SK-N-DZ (cell line): ENCODE measurements around the gene STK10.
"Not testable (repeated sequence)": the region's sequence is repeated elsewhere in the genome, so short reads cannot be mapped to it uniquely, and the experiment has no call there.

Source experiments
- DNase-seq: peaks from one replicate; pipeline ENCODE4 v3.0.0-alpha.2; 2015; ENCODE audit warnings: low spot score

The STK10 gene

DNA sequence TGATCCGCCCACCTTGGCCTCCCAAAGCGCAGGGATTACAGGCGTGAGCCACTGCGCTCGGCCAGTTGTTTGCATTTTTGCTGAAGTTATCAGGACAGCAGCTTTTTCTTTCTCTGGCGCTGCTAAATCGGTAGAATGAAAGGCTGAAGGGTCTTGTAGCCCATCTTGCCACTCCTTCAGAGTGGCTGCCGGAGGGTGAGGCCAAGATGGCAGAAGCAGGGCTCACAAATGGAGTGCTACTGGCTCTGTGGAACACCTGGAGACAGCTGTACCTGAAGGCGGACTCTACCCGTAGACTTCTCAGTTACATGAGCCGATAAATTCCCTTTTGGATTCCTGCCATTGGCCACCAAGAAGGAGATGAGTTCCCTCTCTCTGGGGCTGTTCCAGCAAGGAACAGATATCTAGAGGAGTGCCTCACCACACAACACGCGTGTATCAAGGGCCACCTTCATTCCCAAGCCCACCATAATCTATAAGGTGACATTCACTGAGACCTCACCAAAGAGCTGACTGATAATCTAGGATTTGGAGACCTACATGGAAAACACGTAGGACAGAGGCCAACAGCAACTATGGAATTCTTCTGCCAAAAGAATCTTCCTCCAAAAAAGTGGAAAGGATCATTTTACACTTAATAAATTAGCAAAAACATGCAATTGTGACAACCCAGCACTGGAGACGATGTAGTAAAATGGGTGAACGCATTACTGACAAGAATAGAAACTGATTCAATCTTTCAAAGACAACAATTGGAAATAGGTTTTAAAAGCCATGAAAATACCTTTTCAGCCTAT is 21.8 kb downstream of the STK10 start:
- no peak for DNase-seq

DNA sequence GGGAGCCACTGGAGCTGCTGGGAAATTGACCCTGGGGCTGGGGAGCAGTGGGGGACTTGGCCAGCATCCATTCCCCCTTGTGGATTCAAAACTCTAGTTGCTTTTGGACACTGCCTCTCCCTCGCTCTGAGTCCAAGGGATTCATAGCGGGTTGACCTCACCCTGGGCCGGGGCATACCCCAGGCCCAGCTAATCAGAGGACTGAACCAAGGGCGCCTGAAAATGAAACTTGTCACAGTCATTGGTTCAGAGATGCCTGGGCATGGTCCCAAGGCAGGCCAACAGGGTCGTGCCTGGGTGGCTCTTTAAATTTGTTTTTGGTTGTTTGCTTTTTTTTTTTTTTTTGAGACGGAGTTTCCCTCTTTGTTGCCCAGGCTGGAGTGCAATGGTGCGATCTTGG is 22.6 kb downstream of the STK10 start:
- DNase-seq, result no peak

DNA sequence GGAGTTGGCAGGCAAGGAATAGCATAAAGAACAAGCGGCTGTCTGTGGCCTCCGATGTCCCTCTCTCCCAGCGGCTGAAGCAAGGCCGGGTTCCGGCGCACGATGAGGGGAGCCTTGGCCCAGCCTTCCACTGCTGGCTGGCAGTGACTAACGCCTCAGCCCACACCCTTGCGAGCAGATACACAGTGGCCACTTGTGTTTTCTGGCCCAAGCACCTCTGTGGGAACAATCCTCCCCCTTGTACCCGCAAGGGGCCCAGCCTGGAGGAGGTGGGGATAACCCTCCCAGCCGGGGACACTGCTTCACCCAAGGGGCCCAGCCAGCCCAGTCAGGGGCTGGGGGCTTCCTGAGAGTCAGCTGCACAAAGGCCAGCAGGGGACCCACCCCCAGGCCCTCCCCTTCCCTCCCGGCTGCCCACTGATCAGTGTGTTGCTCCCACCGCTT is 23.2 kb downstream of the STK10 start:
- DNase-seq, result no peak

DNA sequence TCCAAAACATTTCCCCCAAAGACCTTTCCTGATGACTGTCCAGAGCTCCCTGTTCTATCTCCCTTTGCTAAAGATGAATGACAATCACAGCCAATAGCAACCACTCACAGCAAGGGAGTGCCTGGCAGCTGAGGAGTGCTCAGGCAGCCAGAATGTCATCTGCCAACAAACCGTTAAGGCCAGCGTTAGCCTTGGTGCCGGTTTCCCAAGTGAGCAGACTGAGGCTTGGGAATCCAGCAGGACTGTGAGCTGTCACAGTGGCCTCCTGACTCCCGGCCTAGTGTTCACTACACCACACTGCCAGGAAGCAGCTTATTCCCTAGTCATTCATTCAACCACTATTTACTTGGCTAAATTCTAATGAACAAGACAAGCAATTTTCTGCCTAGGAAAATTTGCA is 24.7 kb downstream of the STK10 start:
- DNase-seq, result no peak

DNA sequence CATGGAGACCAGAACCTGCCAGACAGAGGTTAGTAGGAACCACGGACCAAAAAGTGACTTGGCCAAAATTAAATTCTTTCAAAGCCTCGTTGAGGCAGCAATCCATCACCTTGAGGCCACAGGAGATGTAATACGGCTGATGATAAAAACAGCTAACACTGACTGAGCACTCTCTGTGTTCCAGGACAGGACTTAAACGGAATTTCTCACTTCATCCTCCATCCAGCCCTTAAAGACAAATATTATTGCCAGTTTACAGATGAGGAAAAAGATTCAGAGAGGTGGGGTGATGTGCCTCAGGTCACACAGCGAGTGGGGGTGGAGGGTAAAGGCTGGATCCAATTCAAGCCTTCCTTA is 25.1 kb downstream of the STK10 start:
- no peak for DNase-seq

DNA sequence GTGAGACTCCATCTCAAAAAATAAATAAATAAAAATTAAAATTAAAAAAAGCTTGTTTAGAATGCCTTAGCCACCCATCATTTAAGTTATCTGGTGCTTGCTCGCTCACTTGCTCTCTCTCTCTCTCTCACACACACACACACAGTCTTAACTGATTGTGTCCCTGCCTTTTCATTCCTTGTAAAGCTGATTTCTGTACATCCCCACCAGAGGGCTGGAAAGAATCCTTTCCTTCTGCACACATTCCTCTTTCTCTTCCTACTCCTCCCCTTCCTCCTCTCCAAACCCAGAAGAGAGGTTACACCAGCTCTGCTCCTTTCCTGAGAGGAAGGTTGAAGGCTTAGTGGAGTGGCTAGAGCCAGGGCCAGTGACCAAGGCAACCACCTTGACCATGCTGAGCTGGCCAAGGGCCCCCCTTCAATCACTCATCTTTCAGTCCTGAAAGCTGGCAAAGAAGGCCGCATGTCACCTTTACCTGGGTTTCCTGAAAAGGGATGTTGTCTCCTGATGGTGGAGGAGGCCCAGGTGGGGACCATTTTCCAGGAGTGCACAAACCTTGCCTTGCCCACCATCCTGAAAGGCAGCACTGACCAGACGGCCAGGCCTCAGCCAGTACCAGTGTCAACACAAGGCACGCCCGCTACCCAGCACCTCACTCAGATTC is 25.6 kb downstream of the STK10 start:
- no peak for DNase-seq

DNA sequence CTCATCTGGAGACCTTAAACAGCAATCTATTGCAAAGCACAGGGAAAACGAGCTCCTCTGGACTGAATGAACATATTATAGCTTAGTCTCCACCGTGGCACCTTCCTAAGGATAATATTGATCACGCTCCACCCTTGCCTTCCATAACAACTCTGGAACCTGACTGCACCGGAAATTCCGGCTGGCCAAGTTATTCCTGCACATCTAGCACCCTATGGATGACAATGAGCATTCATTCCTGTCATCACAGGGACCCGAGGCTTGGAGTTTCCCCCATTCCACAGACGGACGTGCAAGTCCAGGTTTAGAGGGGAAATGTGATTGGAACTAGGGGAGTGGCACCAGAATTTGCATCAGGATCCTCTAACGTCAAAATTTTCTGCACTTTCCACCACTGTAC is 27.5 kb downstream of the STK10 start:
- DNase-seq, result no peak

DNA sequence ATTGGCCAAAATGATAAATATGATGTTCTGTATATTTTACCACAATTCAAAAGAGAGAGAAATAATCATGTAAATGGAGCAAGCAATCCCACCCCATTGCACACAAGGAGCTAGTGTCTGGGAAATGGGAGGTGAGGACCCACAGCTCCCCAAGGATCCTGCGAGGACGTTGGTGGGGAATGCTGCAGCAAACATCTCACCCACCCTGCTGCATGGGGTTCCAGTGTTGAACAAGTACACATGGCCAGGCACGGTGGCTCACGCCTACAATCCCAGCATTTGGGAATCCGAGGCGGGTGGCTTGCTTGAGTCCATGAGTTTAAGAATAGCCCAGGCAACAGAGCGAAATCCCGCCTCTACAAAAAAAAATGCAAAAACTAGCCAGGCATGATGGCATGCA is 29.0 kb downstream of the STK10 start:
- DNase-seq, result no peak

DNA sequence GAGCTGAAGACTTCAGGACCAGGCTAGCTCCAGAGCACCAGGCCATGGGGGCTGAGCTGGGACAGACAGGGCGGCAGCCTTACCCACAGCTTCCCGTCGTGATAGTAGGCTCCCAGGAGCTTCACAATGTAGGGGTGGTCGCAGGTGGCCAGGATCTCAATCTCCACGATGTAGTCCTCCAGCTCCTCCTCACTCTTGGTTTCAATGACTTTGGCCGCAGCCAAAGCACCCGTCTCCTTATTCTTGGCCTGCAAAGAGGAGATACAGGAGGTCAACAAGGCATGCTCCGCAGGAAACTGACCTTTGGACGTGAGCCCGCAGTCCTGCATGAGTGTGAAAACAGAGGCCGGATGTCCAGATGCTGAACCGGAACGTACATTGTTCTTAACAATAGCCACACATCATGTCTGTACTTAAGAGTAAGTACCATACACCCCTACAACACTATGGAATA is 31.5 kb downstream of the STK10 start:
- DNase-seq, result no peak

DNA sequence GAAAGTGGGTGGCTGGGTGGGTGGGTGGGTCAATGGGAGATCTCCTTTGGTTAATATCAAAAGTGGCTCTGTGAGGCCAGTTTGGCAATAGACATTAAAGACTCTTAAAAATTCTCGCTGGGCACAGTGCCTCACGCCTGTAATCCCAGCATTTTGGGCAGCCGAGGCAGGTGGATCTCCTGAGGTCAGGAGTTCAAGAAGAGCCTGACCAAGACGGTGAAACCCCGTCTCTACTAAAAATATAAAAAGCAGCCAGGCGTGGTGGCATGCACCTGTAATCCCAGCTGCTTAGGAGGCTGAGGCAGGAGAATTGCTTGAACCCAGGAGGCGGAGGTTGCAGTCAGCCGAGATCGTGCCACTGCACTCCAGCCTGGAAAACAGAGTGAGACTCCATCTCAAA is 32.9 kb downstream of the STK10 start:
- not testable (repeated sequence) for DNase-seq

DNA sequence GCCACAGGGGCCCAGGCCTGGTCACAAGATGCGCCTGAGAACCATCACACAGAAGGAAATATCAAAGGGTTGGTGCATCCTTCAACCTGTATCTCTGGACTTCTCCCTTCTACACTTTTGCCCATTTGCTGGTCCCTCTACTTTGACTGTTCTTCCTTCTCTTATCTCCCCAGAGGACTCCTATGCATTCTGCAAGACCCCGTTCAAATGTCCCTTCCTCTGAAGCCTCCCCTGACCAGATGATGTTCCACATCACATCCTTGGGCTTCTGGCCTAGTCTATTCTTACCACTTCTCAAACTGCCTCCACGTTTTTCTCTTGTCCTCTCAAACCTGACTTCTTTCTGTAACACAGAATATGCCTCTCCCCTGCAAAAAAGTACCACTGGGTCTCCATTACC is 34.3 kb downstream of the STK10 start:
- no peak for DNase-seq

DNA sequence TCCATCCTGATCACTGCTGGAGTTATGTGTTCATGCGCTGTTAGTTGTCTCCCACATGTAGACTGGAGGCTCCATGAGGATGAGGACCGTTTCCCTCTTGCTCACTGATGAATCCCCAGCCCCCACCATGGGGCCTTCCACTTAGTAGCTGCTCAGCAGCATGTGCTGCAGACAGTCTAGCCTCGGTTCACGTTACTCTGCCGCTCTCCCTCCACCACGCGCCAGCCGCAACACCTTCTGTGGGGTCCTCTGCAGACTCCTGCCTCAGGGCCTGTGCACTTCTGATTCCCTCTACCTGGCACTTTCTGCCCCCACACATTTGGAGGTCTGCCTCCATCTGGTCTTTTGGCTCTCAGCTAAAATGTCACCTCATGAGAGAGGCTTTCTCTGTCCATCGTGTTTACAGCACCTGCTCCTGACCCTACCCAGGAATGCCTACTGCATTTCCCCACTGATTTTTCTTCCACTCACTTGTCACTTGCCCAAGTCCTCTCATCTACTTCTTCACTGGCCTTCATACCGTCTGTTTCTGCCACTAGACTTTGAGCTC is 36.3 kb downstream of the STK10 start:
- DNase-seq, result no peak

DNA sequence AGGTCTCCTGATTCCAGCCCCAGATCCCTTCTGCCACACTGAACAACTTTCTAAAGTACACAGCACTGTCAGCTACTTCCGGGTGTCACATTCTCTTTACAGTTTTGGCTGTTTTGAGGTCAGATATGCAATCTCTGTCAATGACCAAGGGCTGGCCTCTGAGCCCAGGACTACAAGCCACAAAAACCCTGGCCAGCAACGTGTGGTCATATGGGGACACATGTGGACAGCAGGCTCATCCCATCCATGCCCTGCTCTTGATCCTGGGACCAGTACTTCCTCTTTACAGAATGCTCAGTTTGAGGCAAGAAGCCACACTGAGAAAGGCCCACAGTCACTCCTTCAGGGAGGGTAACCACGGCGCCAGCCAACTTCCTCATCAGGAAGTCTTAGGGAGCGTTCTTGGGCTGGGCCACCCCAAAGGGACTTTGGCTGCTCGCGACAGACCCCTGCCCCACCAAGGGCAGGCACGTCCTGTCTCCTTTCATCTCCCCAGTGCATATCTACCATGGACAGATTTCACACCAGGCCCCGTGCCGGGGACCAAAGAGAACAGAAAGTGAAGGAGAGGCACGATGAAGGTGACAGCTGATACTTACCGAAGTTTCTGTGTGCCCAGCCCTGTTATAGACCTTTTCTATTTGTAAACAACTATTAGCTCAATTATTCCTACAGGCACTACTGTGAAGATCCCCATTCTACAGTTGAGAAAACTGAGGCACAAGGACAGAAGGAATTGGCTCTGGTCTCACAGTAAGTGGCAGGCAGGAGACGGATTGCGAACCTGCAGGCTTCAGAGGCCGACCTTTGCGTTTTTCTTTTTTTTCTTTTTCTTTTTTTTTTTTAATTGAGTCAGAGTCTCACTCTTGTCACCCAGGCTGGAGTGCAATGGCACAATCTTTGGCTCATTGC is 37.3 kb downstream of the STK10 start:
- DNase-seq, result no peak

DNA sequence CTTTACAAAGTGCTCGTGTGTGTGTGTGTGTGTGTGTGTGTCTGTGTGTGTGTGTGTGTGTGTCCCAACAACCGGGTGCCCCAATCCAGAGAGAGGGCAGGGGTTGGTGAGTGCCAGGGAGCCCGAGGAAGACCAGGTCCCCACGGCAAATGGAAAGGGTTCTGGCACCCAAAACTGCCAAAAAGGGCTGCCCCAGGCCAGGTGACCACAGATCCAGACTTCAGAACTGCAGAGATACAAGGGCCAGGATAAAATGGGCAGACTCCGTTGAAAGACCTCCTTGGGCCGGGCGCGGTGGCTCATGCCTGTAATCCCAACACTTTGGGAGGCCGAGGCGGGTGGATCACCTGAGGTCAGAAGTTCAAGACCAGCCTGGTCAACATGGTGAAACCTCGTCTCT is 38.5 kb downstream of the STK10 start:
- not testable (repeated sequence) for DNase-seq

DNA sequence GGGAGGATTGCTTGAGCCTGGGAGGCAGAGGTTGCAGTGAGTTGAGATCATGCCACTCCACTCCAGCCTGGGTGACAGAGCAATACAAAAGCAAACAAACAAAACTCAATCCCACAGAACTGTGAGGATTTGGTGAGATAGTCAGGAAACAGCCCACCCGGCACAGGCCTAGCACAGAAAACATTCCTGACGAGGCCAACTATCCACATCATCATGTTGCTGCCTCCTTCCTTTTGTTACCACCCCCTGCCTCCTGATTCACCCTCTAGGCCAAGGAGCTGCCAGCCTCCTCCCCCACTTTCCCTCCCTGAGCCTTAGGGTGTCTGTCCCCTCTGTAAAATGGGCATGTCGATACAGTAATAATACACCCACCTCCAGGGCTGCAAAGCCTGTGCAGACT is 39.0 kb downstream of the STK10 start:
- DNase-seq, result no peak

DNA sequence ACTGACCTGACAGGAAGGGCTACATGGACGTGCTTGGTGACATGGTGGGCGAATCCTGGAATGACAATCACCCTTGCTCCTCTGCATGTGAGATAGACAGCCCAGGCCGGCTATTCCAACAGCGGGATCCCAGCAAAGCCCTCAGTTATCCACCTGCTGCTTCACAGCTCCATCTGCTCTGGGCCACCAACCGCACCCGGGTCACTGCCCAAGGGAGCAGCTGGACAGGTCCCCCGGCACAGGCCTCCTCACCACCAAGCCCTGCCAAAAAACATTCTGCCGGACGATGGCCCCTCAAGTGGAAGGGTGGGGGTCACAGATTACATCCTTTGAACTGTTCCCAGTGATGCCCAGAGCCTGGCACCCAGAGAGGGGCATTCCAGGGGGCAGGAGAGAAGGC is 39.6 kb downstream of the STK10 start:
- no peak for DNase-seq

DNA sequence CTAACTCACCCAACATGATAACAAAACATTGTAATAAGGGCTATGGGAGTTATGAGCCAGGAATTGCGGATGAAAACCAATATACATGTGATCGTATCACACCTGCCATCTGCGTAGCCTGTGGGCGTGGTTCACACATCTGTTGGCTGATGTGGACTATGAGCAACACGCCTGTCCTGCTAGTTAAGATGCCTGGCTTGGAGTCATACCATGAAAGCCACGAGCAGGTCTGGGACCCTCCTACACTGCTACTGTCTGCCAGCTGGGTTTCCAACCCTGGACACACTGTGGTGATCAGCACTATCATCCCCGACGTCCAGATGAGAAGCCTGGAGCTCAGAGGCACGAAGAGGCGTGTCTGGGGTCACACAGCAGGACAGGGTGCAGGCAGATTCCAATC is 40.2 kb downstream of the STK10 start:
- DNase-seq, result no peak

DNA sequence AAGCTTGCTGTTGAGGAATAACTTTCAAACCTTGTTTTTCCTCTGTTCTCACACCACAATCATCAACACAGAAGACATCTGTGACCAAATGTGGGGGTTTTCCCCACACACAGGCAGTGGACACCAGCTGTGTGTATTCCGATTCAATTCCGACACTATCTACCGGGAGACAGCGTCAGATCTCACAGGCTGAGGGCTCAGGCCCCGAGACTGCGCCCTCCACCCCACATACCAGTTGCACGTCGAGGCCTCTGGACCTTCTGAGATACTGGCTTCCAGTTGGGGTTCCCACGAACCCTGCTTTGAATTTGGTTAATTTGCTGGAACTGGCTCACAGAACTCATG is 41.3 kb downstream of the STK10 start:
- DNase-seq, result no peak

DNA sequence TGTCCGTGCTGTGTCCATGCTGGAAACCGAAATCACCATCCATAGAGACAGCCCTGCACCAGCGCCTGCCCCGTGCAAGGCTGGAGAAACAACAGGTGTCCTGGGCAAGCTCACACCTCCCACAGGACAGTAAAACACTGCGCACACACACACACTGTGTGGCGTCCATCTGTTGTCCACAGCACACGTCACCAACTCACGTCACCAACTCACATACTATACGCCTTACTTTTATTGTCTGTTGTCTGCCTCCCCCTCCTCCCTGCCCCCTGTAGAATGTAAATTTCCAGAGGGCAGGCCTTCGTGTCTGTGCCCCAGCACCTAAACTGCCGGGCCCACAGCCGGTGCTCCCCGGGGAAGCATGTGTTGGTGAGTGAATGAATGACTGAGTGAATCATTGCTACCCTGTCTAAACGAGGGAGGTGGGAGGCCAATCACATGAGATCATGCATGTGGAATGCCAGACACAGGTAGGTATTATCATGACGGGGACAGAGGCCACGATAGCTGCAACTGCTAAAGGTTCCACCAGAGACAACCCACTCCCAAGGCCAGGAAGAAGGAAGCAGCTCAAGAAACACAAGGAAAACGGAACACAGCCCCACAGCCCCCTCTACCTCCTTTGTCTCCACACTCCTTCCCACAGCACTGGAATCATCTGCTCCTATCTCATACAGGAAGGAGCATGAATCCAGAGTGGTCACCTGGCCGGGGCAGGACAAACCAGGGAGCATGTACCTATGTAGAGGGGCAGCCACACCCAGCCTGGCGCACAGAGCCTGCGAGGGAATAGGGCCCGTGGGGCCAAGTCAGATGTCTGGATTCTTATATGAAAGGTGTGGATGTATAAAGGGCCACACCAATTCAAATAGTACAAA is 41.9 kb downstream of the STK10 start:
- no peak for DNase-seq

DNA sequence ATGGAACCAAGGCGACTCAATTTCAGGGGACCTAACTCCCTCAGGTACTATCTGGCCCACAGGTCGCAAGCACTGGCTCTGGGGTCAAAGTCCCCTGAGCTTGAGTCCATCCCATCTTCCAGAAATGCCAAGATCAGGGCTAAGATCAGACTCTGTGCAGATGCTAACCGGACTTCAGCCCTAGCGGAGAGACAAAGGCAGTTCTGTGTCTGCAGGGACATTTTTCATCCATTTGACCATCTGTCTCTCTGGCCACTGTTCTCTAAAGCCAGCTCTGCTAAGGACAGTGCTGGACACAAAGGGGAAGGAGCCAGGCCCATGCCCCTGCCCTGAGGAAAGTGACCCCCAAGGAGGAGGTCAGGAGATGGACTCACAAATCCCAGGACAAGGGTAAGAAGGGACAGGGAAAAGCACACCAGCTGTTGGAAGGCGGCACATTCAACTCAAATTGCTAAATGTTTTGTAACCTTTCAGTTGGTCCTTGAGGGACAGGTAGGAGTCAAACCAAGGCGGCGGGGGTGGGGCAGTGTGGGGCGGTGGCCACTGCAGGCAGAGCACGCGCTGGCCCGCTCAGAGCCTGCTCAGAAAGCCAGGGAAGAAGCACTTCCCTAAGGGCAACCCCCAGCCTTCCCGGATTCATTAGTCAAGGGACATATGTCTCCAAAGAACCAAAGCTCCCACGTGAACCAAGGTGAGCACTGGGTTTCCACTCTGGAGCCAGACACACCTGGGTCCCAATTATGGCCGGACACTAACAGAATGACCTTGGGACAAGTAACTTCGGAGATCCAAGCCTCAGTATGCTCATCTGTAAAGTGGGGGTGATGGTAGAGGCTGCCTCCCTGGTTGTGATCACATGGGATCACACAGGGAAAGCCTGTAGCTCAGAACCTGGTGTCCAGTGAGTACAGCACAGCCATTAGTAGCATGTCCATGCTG is 42.8 kb downstream of the STK10 start:
- DNase-seq, result no peak
